Activated gamma-delta T cell treated with Interleukin-2 at 50 U/mL for 16 hours (primary cell): ENCODE data around the gene WSB2.
"Not testable (repeated sequence)": the region's sequence is repeated elsewhere in the genome, so short reads cannot be mapped to it uniquely, and the experiment has no call there.

Source experiments
- DNase-seq: peaks from one replicate; pipeline ENCODE4 v3.0.0-alpha.2; 2020

WSB2 gene

DNA sequence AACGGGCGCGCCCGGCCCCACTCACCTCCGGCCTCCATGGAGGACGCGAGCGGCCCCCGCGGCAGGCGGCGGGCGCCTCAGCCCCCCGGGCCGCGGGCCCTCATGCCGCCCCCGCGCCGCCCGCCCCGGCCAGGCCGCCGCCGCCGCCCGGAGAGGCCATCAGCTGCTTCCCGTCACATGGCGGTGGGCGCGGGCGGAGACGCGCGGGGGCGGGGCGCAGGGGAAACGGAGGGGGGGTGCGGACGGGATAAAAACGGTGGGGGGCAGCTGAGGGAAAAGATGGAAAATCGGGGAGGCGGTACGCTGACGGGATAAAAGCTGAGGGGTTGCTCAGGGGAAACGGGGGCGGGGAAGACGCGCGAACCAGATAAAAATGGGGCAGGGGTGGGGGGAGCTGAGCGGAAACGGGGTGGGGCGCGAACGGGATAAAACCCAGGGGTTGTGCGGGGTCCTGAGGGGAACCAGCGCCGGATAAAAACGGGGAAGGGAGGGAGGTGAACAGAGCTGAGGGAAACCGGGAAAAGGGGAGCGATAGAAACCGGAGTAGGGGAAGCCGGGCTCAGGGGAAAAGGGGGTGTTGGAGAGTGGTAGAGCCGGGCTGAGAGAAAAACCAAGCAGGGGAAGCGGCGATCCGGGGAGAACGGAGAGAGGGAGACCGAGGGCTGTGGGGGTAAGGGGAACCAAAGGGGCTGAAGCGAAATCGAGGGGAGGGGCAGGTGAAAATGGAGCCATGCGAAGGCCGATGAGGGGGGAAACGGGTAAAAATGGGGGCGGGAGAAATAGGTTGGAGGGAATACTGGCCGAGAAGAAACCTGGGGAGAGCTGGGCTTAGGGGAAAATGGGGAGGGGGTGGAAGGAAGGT is at the start of gene WSB2:
Gene WSB2 (minus strand): TSS at position 169 of the 862 bp plus-strand sequence. CDS start 131 bp downstream, at position 38.
- peak; percentile 44 for DNase-seq

DNA sequence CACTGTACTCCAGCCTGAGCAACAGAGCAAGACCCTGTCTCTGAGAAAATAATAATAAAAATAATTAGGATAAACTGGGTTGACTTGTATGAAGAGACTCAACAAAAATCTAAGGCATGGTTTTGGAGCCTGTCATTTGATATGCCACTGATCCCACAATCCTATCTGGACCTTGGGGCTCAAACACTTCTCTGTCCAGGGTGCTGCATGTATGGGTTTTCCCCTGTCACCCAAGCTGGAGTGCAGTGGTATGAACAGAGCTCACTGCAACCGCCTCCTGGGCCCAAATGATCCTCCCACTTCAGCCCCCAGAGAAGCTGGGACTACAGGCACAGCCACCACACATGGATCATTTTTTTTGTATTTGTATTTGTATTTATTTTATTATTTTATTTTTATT is 48.1 kb upstream of the WSB2 start:
- DNase-seq, result no peak

DNA sequence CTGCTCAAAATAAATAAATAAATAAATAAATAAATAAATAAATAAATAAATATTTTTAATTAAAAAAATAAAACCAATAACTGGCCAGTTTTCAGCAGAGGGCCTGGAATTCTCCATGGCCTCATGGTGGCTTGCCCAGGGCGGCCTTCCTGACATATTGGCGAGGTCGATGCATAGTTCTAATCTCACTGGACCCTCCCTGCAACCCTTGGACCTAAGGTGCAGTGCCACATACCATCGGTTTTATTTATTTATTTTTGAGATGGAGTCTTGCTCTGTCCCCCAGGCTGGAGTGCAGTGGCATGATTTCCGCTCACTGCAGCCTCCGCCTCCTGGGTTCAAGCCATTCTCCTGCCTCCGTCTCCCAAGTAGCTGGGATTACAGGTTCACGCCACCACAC is 46.7 kb upstream of the WSB2 start:
- no peak for DNase-seq

DNA sequence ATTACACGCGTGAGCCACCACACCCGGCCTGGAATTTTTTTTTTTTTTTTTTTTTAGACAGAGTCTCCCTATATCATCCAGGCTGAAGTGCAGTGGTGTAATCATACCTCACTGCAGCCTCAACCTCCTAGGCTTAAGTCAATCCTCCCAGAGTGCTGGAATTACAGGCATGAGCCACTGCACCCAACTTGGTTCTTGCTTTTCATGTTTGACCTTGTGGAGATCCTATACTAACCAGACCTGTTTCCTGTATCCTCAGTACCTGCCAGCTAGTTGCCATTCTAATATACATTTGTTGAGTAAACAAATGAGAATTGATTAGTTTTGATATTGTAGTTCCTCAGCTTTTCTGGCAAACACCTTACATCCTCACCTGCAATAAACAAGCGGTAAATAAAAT is 46.0 kb upstream of the WSB2 start:
- DNase-seq, result no peak

DNA sequence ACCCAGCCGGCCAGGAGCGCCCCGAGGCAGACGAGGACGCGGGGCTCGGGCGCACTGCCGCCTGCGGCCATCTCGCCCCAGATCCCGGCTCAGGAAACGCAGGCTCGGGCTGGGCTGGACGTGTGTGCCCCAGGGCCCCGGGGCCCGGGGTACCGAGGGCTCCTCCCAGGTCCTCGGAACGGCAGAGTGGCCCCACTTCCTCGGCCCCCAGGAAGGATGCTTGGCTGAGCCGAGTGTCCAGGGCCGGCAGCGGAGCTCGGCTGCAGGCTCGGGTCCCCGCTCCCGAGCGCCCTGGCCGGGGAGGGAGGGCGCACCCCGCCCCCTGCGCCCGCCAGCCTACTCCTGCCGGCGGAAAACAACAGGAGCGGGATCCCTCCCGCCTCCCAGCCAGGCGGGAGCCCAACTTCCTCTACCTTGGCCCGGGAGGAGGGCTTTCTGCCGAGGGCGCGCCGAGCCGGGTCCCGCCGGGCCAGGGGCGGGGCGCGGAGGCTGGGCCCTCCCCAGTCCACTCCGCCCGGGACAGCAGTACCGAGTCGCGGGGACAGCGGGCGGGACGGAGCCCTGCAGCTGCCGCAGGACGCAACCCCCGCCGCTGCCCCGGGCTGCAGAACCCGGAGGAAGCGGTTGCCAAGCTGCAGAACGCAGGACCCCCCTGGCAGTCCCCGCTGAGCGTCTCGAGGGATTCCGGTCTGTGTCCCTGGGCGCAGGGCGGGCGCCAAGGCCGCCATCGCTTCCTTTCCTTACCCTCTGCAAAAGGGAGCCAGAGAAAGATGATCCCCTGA is 42.8 kb upstream of the WSB2 start, which contains the start of gene VSIG10:
Gene VSIG10 (minus strand): TSS at position 411 of the 782 bp plus-strand sequence. CDS start 340 bp downstream, at position 71.
- DNase-seq, result peak; percentile 6

DNA sequence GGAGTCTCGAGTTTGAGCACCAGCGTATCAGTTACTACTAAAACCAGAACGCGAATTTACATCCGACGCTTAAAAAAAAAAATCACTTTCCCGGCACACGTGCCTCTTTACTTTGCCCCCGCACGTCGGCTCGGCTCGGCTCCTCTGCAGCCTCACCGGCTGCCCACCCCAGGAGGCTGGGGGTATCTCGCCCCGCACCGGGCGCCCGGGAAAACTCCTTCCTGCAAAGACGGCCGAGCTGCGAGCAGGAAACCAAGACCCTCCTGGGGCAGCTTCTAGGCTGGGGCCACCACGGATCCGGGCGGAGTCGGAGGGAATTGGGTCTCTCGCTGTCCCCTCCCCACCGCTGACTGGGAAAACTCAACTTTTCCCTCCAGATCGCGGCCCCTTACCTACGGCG is 42.2 kb upstream of the WSB2 start:
- DNase-seq, result no peak

DNA sequence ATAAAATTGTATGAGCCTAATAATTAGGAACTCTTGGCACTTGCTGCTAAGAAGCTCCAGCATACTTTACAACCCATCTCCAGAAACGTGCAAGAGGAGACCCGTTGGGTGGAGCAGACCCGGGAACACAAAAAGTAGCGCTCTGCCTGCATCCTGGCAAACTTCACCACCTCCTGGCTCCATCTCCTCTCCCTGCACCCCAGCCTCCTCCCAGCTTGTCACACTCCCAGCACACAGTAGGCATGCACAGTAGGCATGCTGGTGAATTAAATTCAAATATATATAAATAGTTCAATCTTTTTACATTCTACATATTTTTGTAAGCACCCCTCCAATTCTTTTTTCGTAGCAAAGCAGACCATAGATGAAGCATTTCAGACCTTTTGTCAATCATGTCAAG is 41.6 kb upstream of the WSB2 start:
- DNase-seq, result no peak

DNA sequence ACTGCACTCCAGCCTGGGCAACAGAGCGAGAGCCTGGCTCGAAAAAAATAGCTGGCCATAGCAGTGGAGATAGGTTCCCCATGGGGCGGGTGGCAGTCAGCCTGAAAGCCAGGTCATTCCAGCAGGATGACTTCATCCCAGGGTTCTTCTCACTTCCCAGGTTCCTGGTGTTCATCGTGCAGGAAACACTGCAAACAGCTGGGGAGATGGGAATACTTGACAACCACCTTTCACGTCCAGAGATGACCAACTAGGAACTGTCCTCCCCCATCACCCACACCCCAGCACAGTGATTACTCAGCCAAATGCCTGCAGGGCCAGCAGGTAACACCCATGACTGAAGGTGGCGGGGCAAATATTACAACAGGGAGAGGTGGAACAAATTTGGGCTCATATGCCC is 41.1 kb upstream of the WSB2 start:
- no peak for DNase-seq

DNA sequence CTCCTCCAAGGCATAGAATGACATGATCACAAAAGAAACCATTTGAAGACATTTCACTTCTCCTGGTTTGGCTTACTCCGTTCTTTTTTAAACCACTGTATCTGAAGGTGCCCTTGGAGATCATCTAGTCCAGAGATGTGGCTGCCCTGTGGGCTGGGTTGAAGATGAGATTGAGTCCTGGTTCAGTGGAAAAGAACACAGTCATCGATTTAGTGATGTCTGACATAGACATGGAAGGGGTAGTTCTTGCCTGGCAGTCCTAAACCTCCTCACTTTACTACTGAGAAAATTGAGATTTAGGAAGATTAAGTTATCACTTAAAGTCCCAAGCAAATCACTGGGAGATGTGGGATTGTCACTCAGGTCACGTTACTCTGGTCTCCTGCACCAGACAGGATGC is 40.1 kb upstream of the WSB2 start:
- DNase-seq, result no peak

DNA sequence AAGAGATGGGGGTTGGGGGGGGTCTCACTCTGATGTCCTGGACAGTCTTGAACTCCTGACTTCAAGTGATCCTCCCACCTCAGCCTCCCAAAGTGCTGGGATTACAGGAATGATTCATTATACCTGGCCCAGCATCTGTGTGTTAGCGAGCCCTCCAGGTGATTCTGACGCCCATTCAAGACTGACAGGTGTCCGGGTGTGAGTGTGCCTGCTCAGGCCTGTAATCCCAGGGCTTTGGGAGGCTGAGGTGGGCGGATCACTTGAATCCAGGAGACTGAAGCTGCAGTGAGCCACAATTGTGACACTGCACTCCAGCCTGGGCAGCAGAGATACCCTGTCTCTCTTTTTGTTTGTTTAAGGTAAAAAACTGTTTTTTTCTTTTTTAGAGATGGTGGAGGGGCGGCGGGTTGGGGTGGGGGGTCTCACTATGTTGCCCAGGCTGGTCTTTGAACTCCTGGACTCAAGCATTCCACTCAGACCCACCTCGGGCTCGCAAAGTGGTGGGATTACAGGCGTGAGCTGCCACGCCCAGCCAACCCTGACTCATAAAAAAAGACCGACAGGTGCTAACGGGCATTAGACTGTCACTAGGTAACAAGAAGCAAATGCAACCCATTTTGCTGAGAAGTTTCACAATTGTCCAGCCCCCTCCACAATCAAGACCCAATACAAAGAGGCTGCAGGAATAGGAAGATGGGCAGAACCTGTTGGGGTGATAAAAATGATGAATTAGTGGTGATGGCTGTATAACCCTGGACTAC is 38.1 kb upstream of the WSB2 start:
- DNase-seq, result no peak

DNA sequence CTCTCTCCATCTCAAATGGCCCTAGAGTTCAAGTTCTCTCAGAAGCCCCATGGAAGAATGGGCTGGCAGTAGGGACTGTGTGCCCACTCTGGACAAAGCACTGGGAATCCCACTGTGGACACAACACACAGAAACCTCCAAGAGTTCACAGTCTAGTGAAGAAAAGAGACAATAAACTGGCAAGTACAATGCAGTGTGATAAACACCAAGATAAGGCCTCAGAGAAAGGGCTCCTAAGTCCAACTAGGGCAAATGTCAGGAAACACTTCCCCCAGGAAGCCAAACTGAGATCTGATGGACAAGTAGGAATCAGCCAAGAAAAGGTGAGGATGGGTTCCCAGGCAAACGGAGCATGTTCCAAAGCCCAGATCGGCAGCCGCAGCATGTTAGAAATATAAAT is 37.4 kb upstream of the WSB2 start:
- no peak for DNase-seq

DNA sequence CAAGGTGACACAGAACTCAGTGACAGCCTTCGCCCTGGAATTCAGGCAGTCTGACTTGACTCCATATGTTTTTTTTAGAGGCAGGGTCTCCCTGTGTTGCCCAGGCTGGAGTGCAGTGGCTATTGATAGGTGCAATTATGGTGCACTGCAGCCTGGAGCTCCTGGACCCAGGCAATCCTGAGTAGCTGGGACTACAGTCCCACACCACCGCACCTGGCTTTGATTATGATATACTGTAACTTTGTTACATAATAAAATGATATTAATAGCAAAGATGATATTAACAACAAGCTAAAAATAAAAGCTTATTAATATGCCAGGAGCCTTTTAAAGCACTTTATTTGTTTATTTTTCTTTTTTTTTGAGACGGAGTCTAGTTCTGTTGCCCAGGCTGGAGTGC is 33.1 kb upstream of the WSB2 start:
- no peak for DNase-seq

DNA sequence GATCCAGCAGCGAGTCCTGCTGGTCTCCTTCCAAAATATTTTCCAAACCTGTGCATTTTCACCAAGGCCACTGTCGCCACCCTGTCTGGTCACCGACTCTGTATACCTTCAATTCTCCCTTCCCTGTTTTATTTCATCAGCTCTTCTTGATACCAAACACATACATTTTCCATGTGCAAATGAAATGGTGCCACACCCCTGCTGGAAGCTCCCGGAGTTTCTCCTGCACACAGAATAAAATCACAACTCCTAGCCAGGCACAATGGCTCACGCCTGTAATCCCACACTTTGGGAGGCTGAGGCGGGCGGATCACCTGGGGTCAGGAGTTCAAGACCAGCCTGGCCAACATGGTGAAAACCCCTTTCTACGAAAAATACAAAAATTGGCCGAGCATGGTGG is 28.8 kb upstream of the WSB2 start:
- DNase-seq, result no peak

DNA sequence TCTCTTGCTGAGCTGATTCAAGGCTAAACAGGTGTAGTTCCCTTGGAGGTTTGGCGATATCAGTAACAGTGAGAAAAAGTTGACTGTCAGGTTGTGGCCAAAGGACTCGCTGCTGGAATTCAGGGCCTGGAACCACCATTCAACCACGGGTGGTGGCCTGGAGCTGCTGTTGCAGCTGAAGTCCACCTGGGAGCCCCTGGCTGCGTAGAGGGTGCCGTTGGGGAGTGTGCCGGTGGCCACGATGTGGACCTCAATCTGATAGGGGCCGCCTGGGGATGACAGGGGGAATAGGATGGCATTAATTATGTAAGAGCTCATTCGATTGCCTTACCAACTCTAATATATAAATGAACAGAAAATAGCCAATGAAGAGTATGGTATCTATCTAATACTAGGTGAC is 21.2 kb upstream of the WSB2 start:
- DNase-seq, result no peak

DNA sequence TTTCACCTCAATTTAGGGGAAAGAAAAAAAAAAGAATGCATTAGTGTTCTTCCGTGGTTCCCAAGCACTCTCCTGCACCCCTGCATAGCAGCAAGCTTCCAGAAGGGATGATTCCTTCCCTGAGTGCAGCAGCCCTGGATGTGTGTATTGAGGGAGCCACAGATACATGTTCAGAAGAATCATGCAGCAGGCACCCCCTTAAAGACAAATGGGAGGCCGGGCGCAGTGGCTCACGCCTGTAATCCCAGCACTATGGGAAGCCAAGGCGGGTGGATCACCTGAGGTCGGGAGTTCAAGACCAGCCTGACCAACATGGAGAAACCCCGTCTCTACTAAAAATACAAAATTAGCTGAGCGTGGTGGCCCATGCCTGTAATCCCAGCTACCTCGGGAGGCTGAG is 20.5 kb upstream of the WSB2 start:
- DNase-seq, result not testable (repeated sequence)

DNA sequence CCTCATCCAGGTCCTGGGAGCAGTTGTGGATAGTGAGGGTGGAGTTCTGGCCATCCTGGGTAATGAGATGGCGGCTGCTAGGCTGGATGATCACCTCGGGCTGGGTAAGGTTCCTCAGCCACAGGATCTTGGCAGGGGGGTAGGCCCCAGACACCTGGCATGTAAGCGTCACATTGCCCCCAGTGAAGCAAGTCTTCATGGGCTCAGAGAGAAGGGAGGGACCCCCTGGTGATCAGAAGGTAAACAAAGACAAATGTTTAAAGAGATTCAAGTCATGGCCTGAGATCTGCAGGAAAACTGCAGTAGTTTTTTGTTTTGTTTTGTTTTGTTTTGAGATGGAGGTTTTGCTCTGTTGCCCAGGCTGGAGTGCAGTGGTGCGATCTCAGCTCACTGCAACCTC is 12.8 kb upstream of the WSB2 start:
- DNase-seq, result no peak

DNA sequence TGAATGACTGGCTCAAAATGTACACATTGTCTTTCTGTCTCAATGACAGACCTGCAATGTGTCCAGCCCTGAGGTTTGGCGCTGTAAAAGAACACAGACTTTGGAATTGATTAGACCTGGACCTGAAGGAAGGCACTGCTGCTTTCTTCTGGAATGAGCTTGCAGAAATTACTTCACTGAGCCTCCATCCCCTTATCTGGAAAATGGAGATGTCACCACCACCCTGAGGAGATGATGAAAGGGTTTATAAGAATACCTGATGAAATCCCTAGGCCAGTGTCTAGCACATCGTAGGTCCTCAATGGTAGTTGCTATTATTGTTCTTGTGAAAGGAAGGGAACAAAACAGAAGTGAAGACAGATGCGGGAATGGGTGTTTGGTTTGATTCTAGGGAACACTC is 9.7 kb upstream of the WSB2 start:
- no peak for DNase-seq

DNA sequence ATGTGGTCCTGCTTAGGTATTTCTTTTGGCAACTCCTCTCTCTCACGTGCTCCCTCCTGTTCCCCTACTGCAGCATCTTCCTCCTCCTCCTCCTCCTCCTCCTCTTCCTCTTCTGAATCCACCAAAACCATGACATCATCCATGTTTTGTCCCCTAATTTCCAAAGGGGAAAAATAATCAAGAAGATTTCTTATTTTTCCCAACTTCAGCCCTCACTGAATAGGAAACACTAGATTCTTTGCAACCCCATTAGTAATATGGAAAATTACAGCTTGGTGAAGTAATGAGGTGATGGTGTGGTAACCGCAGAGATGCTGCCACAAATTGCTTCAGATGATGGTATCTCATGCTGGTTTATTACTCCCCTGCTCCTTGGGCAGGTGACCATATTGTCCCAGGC is 7.5 kb upstream of the WSB2 start:
- no peak for DNase-seq

DNA sequence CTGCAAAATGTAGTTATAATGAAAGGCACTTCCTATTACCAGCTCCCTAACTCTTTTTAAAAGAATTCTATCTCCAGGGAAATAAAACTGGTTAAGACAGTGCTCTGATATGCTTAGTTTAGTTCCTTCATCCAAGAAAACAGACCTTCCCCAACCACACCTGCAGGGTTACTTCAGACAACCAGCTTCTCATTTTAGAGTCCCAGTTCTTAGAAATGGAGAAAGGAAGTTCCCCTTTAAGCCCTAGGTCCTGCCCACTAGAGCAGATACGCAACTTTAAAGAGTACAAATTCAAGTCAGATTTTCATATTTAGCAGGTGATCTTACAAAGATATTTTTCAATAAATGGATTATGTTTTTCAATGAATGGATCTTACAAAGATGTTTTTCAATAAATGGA is 4.4 kb upstream of the WSB2 start:
- no peak for DNase-seq

DNA sequence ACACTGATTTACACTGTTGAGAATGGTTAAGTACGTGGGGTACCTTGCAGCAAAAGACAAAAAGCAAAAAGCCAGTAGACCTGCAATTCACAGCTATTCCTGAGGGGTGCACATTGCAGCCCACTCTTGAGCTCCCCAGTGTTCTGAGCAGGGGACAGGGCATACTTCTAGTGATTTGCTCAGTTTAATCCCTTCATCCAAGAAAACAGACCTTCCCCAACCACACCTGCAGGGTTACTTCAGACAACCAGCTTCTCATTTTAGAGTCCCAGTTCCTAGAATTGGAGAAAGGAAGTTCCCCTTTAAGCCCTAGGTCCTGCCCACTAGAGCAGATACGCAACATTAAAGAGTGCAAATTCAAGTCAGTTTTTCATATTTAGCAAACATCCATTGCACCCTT is 3.6 kb upstream of the WSB2 start:
- DNase-seq, result no peak

DNA sequence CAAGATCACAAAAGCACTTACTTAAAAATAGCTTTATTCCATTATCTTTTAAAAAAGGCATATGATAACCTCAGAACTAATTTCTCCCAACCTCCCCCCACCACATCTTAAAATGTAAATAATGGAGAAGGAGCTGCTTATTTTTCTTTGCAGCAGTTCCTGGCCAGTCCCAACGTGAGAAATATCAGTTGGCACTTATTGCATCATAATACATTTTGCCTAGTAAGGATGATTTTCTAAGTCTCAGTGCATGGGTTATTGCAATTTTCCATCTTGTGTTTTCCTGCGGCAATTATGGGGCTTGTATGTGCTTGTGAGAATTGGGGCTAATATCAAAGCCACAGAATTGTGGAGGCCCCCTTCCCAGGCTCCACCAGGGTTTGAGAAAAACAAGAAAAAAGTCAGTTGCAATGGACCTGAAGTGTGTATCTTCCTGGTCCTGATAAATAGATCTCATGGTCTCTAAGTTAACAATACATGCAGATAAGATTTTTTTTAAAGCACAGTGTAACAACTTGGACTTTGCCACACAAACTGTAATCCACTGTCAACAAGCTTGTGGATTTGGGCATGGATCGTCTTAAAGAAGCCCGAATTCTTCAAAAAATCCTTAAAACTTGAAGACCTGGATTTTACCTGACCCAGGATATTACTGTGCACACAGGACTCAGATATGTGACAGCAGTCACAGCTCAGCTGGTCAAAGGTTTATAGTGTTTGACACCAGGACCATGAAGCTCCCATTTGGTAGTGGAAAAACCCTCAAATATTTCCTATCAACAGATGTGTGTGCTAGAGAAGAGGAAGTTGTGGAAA is 2.8 kb upstream of the WSB2 start:
- DNase-seq, result no peak
